HepG2 (cell line): Measurements from ENCODE around the gene ZNF749. TPM values are rescaled to one million over a fixed set of nuclear protein-coding genes. Genes with fewer than 3 reads are reported as not detected.

Experiments used
- DPF2 ChIP-seq: sonication (generic); formaldehyde crosslinking; IDR thresholded peaks from 2 replicates; pipeline ENCODE4 v1.4.0; 2020; ENCODE audit warnings: mild to moderate bottlenecking, low read depth, missing genetic modification reagents, borderline replicate concordance
- KLF11 ChIP-seq: IDR thresholded peaks from 2 replicates; pipeline ENCODE4 v1.6.1; 2016; ENCODE audit warnings: missing compliant biosample characterization
- MAFF ChIP-seq: IDR thresholded peaks from 2 replicates; pipeline ENCODE4 v1.6.1; 2011; ENCODE audit warnings: low read depth, low read length, improper control_type of control experiment
- MIER3 ChIP-seq: IDR thresholded peaks from 2 replicates; pipeline ENCODE4 v1.6.1; 2016; ENCODE audit warnings: missing compliant biosample characterization, borderline replicate concordance
- MTA3 ChIP-seq: sonication (generic); formaldehyde crosslinking; IDR thresholded peaks from 2 replicates; pipeline ENCODE4 v1.4.0; 2020; ENCODE audit warnings: missing genetic modification reagents
- NCOR1 ChIP-seq: fragments of 200-600 bp; sonication (generic); IDR thresholded peaks from 2 replicates; pipeline ENCODE4 v1.7.0; 2017; ENCODE audit warnings: antibody characterized with exemption, low read length, borderline replicate concordance
- NFYC ChIP-seq: IDR thresholded peaks from 2 replicates; pipeline ENCODE4 v1.6.1; 2016; ENCODE audit warnings: missing genetic modification reagents, missing compliant biosample characterization
- SATB2 ChIP-seq: sonication (generic); formaldehyde crosslinking; IDR thresholded peaks from 2 replicates; pipeline ENCODE4 v1.5.0; 2020; ENCODE audit warnings: missing genetic modification reagents
- SRSF9 ChIP-seq: fragments of 200-400 bp; formaldehyde crosslinking; IDR thresholded peaks from 2 replicates; pipeline ENCODE4 v1.6.1; 2018; ENCODE audit warnings: borderline replicate concordance, mild to moderate bottlenecking, low read depth, low read length; ENCODE audit not compliant: insufficient read depth, poor library complexity, severe bottlenecking
- TBL1XR1 ChIP-seq: fragments of 150-350 bp; IDR thresholded peaks from 2 replicates; pipeline ENCODE4 v1.6.1; 2014; ENCODE audit warnings: borderline replicate concordance, low read length; ENCODE audit not compliant: partially characterized antibody
- ZKSCAN5 ChIP-seq: sonication (generic); formaldehyde crosslinking; IDR thresholded peaks from 2 replicates; pipeline ENCODE4 v1.5.1; 2020; ENCODE audit warnings: mild to moderate bottlenecking, missing genetic modification reagents
- ZNF430 ChIP-seq: sonication (generic); formaldehyde crosslinking; IDR thresholded peaks from 2 replicates; pipeline ENCODE4 v1.9.0; 2021; ENCODE audit warnings: mild to moderate bottlenecking, missing genetic modification reagents
- ZNF562 ChIP-seq: sonication (generic); formaldehyde crosslinking; IDR thresholded peaks from 2 replicates; pipeline ENCODE4 v1.8.0; 2022; ENCODE audit warnings: missing genetic modification reagents, borderline replicate concordance
- ZNF670 ChIP-seq: sonication (generic); formaldehyde crosslinking; IDR thresholded peaks from 2 replicates; pipeline ENCODE4 v1.8.0; 2022; ENCODE audit warnings: mild to moderate bottlenecking, missing genetic modification reagents, borderline replicate concordance
- ZNF83 ChIP-seq: sonication (generic); formaldehyde crosslinking; IDR thresholded peaks from 2 replicates; pipeline ENCODE4 v1.4.0; 2020; ENCODE audit warnings: missing genetic modification reagents, mild to moderate bottlenecking, borderline replicate concordance
- ZSCAN12 ChIP-seq: sonication (generic); formaldehyde crosslinking; IDR thresholded peaks from 2 replicates; pipeline ENCODE4 v1.9.0; 2021; ENCODE audit warnings: mild to moderate bottlenecking, missing genetic modification reagents
- polyA plus RNA-seq, 8 experiments: library from polyadenylated mRNA; depleted of rRNA in 3 of 8; stranded (reverse) in 7 of 8; unstranded in 1 of 8; fragments of >200 nt; fragmentation: Illumina TruSeq in 4 of 8; extraction: Trizol in 4 of 8; gene quantifications; 2 replicates each; pipeline versions ENCODE4 v1.2.1 to v1.2.3, GENCODE V29; 2011 to 2016; ENCODE audit warnings: low read depth in 4 of 8, missing spikeins in 1 of 8, mixed read lengths in 1 of 8; ENCODE audit not compliant: insufficient read depth in 1 of 8
- total RNA-seq, 5 experiments: library from RNA; depleted of rRNA; stranded (reverse); fragments of >200 nt; fragmentation: Illumina TruSeq; extraction: Trizol; gene quantifications; 2 replicates each; pipeline ENCODE4 v1.2.3, GENCODE V29; 2016; ENCODE audit warnings: low read depth in 1 of 5
- TF ChIP-seq, protein P1 (sequence below): sonication (generic); formaldehyde crosslinking; IDR thresholded peaks from 2 replicates; pipeline ENCODE4 v1.9.0; 2021; ENCODE audit warnings: missing genetic modification reagents, mild to moderate bottlenecking, borderline replicate concordance
- TF ChIP-seq, protein P2 (sequence below): sonication (generic); formaldehyde crosslinking; IDR thresholded peaks from 2 replicates; pipeline ENCODE4 v1.5.1; 2020; ENCODE audit warnings: mild to moderate bottlenecking, missing genetic modification reagents, moderate library complexity
- TF ChIP-seq, protein P3 (sequence below): sonication (generic); formaldehyde crosslinking; IDR thresholded peaks from 2 replicates; pipeline ENCODE4 v1.4.0; 2020; ENCODE audit warnings: missing genetic modification reagents
- TF ChIP-seq, protein P4 (sequence below): sonication (generic); formaldehyde crosslinking; IDR thresholded peaks from 2 replicates; pipeline ENCODE4 v1.8.0; 2022; ENCODE audit warnings: low read depth, missing genetic modification reagents
- TF ChIP-seq, protein P5 (sequence below): fragments of 450-650 bp; IDR thresholded peaks from 2 replicates; pipeline ENCODE4 v1.6.1; 2017; ENCODE audit warnings: mild to moderate bottlenecking

The ZNF749 gene
- total and polyA plus RNA-seq, 2 of the 13 experiments (the other 11 are each of a cell fraction or from before 2014, with no cell fraction given) = 18.9 to 21.0 TPM

DNA sequence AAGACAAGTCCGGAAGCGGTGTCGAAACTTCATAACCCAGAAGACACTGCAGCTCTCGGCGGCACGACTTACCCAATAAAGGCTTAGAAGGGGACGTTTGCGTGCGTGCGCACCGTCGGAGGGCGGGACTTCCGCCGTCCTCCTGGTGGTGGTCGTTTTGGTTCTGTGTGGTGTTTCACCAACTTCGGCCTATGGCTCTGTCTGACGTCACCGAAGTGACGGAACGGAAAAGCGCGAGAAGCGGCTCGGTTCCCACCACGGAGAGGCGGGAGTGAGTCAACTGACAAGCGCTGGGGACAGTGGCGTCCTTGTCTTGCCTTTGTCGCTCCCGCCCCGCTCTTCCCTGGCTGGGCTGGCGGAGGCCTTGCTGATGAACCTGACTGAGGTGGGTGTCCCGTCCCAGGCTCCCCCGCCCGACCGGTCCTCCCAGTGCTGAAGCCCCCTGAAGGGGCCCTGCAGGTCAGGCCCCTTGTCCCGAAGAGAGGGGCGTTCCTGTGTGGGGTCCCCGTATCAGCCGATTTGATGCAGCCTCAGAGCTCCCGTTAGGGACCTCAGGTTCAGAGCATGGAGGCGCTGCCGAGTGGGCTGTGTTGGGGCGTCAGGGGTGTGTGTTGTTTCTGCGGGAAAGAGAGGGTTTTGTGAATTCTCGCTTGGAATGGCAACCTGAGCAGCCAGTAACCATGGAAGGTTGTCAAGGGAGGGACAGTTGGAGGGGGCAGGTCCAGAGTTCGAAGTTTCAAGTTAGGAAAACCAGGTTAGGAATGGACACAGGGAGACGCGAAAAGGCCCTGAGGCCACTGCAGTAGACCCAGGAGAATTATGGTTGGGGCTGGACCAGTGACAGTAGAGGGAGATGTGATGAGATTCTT lies 45.2 kb upstream of the ZNF749 start, which contains the start of gene ZNF548 (continued):
- TF ChIP-seq, protein P1, sequence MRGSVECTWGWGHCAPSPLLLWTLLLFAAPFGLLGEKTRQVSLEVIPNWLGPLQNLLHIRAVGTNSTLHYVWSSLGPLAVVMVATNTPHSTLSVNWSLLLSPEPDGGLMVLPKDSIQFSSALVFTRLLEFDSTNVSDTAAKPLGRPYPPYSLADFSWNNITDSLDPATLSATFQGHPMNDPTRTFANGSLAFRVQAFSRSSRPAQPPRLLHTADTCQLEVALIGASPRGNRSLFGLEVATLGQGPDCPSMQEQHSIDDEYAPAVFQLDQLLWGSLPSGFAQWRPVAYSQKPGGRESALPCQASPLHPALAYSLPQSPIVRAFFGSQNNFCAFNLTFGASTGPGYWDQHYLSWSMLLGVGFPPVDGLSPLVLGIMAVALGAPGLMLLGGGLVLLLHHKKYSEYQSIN = no peak
- TF ChIP-seq MTA3 (CRISPR knock-in tag) (no peak), TBL1XR1 (no peak), ZKSCAN5 (CRISPR knock-in tag) (no peak), NCOR1 (peak; percentile 46; the same call in 1 of the 2 replicates), DPF2 (no peak), ZNF562 (CRISPR knock-in tag) (no peak), ZNF430 (CRISPR knock-in tag) (0 out of 2 replicates have a peak, but pooled peaks have one; percentile 57), ZNF670 (CRISPR knock-in tag) (peak; percentile 69; the same call in 1 of the 2 replicates), MAFF (no peak), ZNF83 (CRISPR knock-in tag) (0 out of 2 replicates have a peak, but pooled peaks have one; percentile 72), NFYC (CRISPR knock-in tag) (peak; percentile 95), SRSF9 (no peak), MIER3 (CRISPR knock-in tag) (peak; percentile 94), SATB2 (0 out of 2 replicates have a peak, but pooled peaks have one; percentile 26), KLF11 (CRISPR knock-in tag) (no peak), ZSCAN12 (CRISPR knock-in tag) (no peak)
- TF ChIP-seq, protein P2, sequence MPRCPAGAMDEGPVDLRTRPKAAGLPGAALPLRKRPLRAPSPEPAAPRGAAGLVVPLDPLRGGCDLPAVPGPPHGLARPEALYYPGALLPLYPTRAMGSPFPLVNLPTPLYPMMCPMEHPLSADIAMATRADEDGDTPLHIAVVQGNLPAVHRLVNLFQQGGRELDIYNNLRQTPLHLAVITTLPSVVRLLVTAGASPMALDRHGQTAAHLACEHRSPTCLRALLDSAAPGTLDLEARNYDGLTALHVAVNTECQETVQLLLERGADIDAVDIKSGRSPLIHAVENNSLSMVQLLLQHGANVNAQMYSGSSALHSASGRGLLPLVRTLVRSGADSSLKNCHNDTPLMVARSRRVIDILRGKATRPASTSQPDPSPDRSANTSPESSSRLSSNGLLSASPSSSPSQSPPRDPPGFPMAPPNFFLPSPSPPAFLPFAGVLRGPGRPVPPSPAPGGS (CRISPR knock-in tag) = no peak
- TF ChIP-seq, protein P3, sequence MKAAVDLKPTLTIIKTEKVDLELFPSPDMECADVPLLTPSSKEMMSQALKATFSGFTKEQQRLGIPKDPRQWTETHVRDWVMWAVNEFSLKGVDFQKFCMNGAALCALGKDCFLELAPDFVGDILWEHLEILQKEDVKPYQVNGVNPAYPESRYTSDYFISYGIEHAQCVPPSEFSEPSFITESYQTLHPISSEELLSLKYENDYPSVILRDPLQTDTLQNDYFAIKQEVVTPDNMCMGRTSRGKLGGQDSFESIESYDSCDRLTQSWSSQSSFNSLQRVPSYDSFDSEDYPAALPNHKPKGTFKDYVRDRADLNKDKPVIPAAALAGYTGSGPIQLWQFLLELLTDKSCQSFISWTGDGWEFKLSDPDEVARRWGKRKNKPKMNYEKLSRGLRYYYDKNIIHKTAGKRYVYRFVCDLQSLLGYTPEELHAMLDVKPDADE (CRISPR knock-in tag) = no peak
- TF ChIP-seq, protein P4, sequence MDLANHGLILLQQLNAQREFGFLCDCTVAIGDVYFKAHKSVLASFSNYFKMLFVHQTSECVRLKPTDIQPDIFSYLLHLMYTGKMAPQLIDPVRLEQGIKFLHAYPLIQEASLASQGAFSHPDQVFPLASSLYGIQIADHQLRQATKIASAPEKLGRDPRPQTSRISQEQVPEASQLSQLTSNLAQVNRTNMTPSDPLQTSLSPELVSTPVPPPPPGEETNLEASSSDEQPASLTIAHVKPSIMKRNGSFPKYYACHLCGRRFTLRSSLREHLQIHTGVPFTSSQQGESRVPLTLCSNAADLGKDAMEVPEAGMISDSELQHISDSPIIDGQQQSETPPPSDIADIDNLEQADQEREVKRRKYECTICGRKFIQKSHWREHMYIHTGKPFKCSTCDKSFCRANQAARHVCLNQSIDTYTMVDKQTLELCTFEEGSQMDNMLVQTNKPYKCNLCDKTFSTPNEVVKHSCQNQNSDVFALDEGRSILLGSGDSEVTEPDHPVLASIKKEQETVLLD (CRISPR knock-in tag) = no peak
- TF ChIP-seq, protein P5, sequence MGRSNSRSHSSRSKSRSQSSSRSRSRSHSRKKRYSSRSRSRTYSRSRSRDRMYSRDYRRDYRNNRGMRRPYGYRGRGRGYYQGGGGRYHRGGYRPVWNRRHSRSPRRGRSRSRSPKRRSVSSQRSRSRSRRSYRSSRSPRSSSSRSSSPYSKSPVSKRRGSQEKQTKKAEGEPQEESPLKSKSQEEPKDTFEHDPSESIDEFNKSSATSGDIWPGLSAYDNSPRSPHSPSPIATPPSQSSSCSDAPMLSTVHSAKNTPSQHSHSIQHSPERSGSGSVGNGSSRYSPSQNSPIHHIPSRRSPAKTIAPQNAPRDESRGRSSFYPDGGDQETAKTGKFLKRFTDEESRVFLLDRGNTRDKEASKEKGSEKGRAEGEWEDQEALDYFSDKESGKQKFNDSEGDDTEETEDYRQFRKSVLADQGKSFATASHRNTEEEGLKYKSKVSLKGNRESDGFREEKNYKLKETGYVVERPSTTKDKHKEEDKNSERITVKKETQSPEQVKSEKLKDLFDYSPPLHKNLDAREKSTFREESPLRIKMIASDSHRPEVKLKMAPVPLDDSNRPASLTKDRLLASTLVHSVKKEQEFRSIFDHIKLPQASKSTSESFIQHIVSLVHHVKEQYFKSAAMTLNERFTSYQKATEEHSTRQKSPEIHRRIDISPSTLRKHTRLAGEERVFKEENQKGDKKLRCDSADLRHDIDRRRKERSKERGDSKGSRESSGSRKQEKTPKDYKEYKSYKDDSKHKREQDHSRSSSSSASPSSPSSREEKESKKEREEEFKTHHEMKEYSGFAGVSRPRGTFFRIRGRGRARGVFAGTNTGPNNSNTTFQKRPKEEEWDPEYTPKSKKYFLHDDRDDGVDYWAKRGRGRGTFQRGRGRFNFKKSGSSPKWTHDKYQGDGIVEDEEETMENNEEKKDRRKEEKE = no peak
